Loucy (cell line): ENCODE measurements around the gene CTNNA2.

Experiments used
- EZH2phosphoT487 ChIP-seq: fragments of 200-600 bp; IDR thresholded peaks from 2 replicates; pipeline ENCODE4 v1.6.1; 2018; ENCODE audit warnings: antibody characterized with exemption, mild to moderate bottlenecking, moderate library complexity, borderline replicate concordance
- TF ChIP-seq, protein P1 (sequence below): fragments of 200-600 bp; sonication (generic); conservative IDR thresholded peaks from 2 replicates; pipeline ENCODE4 v1.5.1; 2014; ENCODE audit warnings: mild to moderate bottlenecking, antibody characterized with exemption, low read length

DNA sequence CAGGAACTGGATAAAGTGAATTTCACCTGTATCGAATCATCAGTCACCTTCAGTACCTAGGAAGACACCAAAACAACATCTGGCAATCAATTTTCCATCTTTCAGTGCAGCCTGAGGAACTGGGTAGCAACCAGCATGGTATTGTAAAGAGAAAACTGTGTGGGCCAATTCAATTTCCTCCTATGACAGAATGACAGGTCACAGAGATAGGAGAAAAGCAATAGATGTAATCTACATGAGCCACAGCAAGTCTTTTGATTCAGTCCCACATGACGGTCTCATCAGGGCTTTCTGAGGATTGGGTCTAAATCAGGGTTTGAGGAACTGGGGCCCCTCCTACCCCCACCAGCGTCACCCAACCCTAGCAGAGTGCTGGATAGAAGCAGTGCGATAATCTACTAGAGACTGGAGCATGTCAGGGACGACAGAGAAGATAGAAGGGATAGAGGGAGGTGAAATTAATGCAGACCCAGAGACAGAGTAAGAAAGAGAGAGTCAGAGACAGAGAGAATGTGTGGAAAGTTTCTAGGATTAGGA lies 523.0 kb downstream of the CTNNA2 start:
- TF ChIP-seq, protein P1, sequence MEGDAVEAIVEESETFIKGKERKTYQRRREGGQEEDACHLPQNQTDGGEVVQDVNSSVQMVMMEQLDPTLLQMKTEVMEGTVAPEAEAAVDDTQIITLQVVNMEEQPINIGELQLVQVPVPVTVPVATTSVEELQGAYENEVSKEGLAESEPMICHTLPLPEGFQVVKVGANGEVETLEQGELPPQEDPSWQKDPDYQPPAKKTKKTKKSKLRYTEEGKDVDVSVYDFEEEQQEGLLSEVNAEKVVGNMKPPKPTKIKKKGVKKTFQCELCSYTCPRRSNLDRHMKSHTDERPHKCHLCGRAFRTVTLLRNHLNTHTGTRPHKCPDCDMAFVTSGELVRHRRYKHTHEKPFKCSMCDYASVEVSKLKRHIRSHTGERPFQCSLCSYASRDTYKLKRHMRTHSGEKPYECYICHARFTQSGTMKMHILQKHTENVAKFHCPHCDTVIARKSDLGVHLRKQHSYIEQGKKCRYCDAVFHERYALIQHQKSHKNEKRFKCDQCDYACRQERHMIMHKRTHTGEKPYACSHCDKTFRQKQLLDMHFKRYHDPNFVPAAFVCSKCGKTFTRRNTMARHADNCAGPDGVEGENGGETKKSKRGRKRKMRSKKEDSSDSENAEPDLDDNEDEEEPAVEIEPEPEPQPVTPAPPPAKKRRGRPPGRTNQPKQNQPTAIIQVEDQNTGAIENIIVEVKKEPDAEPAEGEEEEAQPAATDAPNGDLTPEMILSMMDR = no peak
- no peak for TF ChIP-seq EZH2phosphoT487
